NCI-H1930 (cell line): Measurements from ENCODE around the gene DNAJC11.

Experiments
- DNase-seq, 2 experiments: peaks; one replicate each; lab custom pipeline; 2025; lab: John Stamatoyannopoulos, UW

The DNAJC11 gene

DNA sequence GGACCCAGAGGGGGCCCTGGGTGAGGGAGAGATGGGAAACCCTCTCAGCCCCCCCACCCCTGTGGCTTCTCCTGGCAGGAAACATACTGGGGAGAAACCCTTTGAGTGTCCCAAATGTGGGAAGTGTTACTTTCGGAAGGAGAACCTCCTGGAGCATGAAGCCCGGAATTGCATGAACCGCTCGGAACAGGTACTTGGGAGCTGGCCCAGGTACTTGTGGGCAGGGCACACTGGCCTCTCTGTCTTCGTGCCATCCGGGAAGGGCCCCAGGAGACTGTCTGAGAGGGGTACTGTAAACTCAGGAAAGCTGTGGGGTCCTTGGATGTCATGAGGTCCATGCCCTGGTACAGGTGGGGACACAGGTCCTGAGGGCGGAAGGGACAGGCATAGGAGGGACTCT lies 115.8 kb downstream of the DNAJC11 start:
- DNase-seq, result no peak

DNA sequence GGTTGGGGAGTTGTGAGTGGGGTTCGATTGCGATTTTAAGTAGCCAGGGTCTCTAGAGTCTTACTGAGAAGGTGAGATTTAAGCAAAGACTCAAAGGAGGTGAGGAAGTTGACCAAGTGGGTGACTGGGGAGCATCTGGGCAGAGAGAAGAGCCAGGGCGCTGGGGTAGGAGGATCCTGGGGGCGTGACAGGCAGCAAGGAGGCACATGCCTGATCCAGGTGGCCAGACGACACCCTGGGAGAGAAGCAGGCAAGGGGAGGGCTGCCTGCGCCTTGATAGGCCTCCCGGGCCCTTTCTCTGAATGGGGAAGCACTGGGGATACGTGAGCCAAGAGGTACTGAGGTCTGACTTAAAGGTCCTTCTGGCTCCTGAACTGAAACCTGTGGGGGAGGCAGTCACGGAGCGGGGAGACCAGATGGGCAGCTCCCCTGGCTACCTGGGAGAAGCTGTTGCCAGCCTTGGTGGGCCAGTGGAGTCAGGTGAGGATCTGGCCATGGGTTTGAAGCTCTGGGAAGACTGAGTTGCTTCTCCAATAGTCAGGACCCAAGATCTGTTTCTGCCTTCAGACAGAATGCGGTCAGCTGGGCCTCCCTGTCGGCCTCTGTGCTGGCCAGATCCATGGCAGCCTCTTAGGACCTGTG lies 116.4 kb downstream of the DNAJC11 start:
- DNase-seq, result no peak
